ENCODE data around the gene IGSF3. TPM values are rescaled to one million over a fixed set of nuclear protein-coding genes. Genes with fewer than 3 reads are reported as not detected.

The IGSF3 gene
- total RNA-seq, 1 experiment from 2014 or later = 4.0 TPM

- CTCF ChIA-PET = no interaction called here
- TF ChIP-seq CTCF (conservative IDR thresholded peaks at IDR 0.05; ENCODE audit: low read depth, low read length) = no peak
- TF ChIP-seq EZH2 (IDR thresholded peaks at IDR 0.05; ENCODE audit: borderline replicate concordance, low read depth, low read length, poor library complexity, severe bottlenecking) = no peak
- no peaks in the 10 kb centered on the region for H3K27me3 ChIP-seq (replicated peaks; ENCODE audit: insufficient read depth, low read depth, low read length, poor library complexity)
- DNase-seq (ENCODE audit: low spot score) = no peak
- POLR2A ChIA-PET (ENCODE audit: low non-redundant PET) = no interaction called here
- no peaks in the 10 kb centered on the region for H3K36me3 ChIP-seq (ENCODE audit: insufficient read depth, low read length, poor library complexity, severe bottlenecking)
- no peak overlapping the region for H3K27ac ChIP-seq (ENCODE audit: low read depth, low read length, poor library complexity, severe bottlenecking)
- no peaks in the 10 kb centered on the region for H3K4me1 ChIP-seq (ENCODE audit: insufficient read depth, low read length, poor library complexity, severe bottlenecking)
- H3K9me3 ChIP-seq (ENCODE audit: low read depth, low read length, poor library complexity, severe bottlenecking) = no peaks in the 10 kb centered on the region
- intact Hi-C loops (cut with micrococcal nuclease; ENCODE audit: unreplicated experiment) = no loop called here
- no TSS peak for BruUV-seq (replicated peaks)
- no peak overlapping the region for H3K4me3 ChIP-seq (ENCODE audit: low read depth, low read length, poor library complexity, severe bottlenecking)
Observed at GRCh38 chr1:116531917-116532316, 135.6 kb downstream of the IGSF3 start.

DNA sequence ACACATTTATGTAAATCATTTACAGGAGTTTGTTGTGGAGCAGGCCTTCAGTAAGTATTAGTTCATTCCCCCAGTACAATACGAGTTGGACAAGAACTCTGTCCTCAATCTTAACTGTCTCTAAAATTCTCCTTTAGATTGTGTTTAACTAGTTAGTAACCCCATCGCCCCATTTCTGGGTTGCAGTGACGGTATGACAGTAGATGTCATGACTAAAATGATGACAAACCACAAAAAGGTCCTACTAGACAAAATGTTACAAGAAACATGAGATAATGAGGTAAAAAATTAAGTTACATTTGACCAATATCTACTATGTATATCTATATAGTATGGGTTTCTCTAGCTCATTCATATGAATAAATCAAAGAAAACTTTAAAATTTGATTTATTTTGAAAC, 137.9 kb downstream of the IGSF3 start:
- no peak for DNase-seq (ENCODE audit: low spot score)
- H3K4me1 ChIP-seq (ENCODE audit: insufficient read depth, low read length, poor library complexity, severe bottlenecking) = no peaks in the 10 kb centered on the region
- no peak for TF ChIP-seq EZH2 (IDR thresholded peaks at IDR 0.05; ENCODE audit: borderline replicate concordance, low read depth, low read length, poor library complexity, severe bottlenecking)
- no peaks in the 10 kb centered on the region for H3K27me3 ChIP-seq (replicated peaks; ENCODE audit: insufficient read depth, low read depth, low read length, poor library complexity)
- H3K27ac ChIP-seq (ENCODE audit: low read depth, low read length, poor library complexity, severe bottlenecking) = no peak overlapping the region
- ChIA-PET POLR2A (ENCODE audit: low non-redundant PET) (no interaction called here), CTCF (no interaction called here)
- H3K36me3 ChIP-seq (ENCODE audit: insufficient read depth, low read length, poor library complexity, severe bottlenecking) = no peaks in the 10 kb centered on the region
- intact Hi-C loops (cut with micrococcal nuclease; ENCODE audit: unreplicated experiment) = no loop called here
- H3K4me3 ChIP-seq (ENCODE audit: low read depth, low read length, poor library complexity, severe bottlenecking) = no peak overlapping the region
- BruUV-seq (replicated peaks) = no TSS peak
- H3K9me3 ChIP-seq (ENCODE audit: low read depth, low read length, poor library complexity, severe bottlenecking) = no peaks in the 10 kb centered on the region

- no TSS peak for BruUV-seq (replicated peaks)
- H3K4me3 ChIP-seq (ENCODE audit: low read depth, low read length, poor library complexity, severe bottlenecking) = no peak overlapping the region
- ChIA-PET POLR2A (ENCODE audit: low non-redundant PET) (no interaction called here), CTCF (no interaction called here)
- DNase-seq (ENCODE audit: low spot score) = no peak
- no peaks in the 10 kb centered on the region for H3K27me3 ChIP-seq (replicated peaks; ENCODE audit: insufficient read depth, low read depth, low read length, poor library complexity)
- no peaks in the 10 kb centered on the region for H3K36me3 ChIP-seq (ENCODE audit: insufficient read depth, low read length, poor library complexity, severe bottlenecking)
- H3K9me3 ChIP-seq (ENCODE audit: low read depth, low read length, poor library complexity, severe bottlenecking) = no peaks in the 10 kb centered on the region
- no peaks in the 10 kb centered on the region for H3K4me1 ChIP-seq (ENCODE audit: insufficient read depth, low read length, poor library complexity, severe bottlenecking)
- TF ChIP-seq CTCF (conservative IDR thresholded peaks at IDR 0.05; ENCODE audit: low read depth, low read length) = no peak
- TF ChIP-seq EZH2 (IDR thresholded peaks at IDR 0.05; ENCODE audit: borderline replicate concordance, low read depth, low read length, poor library complexity, severe bottlenecking) = no peak
- intact Hi-C loops (cut with micrococcal nuclease; ENCODE audit: unreplicated experiment) = no loop called here
- H3K27ac ChIP-seq (ENCODE audit: low read depth, low read length, poor library complexity, severe bottlenecking) = no peak overlapping the region
Observed at GRCh38 chr1:116529199-116529631, 138.3 kb downstream of the IGSF3 start.

DNA sequence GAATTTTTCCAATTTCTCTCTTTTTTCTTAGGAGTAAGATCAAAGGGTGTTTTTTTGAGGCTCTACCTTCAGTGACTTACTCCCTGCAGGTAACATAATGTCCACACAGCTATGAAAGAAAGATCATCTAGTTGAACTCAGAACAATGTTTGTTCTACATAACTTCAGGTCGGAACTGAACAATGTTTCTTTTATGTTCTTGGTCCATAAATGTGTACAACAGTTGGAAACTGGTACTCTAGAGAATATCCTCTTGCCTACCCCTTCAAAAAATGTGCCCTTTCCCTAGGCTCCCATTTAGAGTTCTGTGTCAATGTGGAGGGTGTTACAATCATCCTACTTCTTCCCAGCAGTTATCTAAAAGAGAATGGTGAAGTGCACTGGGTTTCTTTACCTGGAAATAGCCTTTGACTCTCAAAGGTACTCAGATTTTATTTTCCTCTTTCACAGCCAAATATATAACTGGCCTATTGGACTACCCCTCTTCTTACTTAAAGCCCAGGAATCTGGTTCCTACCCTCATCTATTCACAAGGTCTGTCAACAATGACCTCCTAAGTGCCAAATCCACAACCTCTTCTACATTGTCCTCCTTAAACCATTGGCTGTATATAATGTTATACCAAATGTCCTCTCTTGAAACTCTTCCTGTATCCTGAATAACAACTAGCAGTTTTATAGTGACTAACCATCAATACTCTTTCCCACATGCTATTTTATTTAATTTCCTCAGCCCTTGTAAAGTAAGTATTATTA, 139.0 kb downstream of the IGSF3 start:
- no peaks in the 10 kb centered on the region for H3K4me1 ChIP-seq (ENCODE audit: insufficient read depth, low read length, poor library complexity, severe bottlenecking)
- intact Hi-C loops (cut with micrococcal nuclease; ENCODE audit: unreplicated experiment) = no loop called here
- H3K4me3 ChIP-seq (ENCODE audit: low read depth, low read length, poor library complexity, severe bottlenecking) = no peak overlapping the region
- H3K9me3 ChIP-seq (ENCODE audit: low read depth, low read length, poor library complexity, severe bottlenecking) = no peaks in the 10 kb centered on the region
- no TSS peak for BruUV-seq (replicated peaks)
- no peak for DNase-seq (ENCODE audit: low spot score)
- no peaks in the 10 kb centered on the region for H3K27me3 ChIP-seq (replicated peaks; ENCODE audit: insufficient read depth, low read depth, low read length, poor library complexity)
- ChIA-PET POLR2A (ENCODE audit: low non-redundant PET) (no interaction called here), CTCF (no interaction called here)
- H3K36me3 ChIP-seq (ENCODE audit: insufficient read depth, low read length, poor library complexity, severe bottlenecking) = no peaks in the 10 kb centered on the region
- no peak overlapping the region for H3K27ac ChIP-seq (ENCODE audit: low read depth, low read length, poor library complexity, severe bottlenecking)
- TF ChIP-seq EZH2 (IDR thresholded peaks at IDR 0.05; ENCODE audit: borderline replicate concordance, low read depth, low read length, poor library complexity, severe bottlenecking) (no peak), CTCF (conservative IDR thresholded peaks at IDR 0.05; ENCODE audit: low read depth, low read length) (no peak)

All from A673 (cell line).